Heart left ventricle (tissue), 16 donors: ENCODE measurements around the gene PDE7B. TPM values are rescaled to one million over a fixed set of nuclear protein-coding genes. Genes with fewer than 3 reads are reported as not detected.

Experiments used
- ATAC-seq, 4 donors: fragments of 200-7000 bp; cut with Tn5 transposase; one replicate each; pipeline ENCODE4 v1.9.1; 2020 to 2022; ENCODE audit warnings: moderate library complexity in 4 of 4, mild to moderate bottlenecking in 3 of 4, moderate number of reproducible peaks in 1 of 4
- DNase-seq, 5 donors: peaks; one replicate each; pipeline ENCODE4 v3.0.0-alpha.2; 2020
- H3K27ac ChIP-seq, 12 donors: fragments of 200-600 bp; sonication (generic) in 4 of 12; one replicate each; pipeline versions ENCODE4 v1.5.0 to v1.8.0; 2016 to 2022; ENCODE audit warnings: mild to moderate bottlenecking in 2 of 12
- H3K27me3 ChIP-seq, 9 donors: fragments of 200-600 bp; sonication (generic) in 2 of 9; one replicate each; pipeline versions ENCODE4 v1.5.1 to v1.8.0; 2016 to 2022; ENCODE audit warnings: mild to moderate bottlenecking in 3 of 9
- H3K36me3 ChIP-seq, 9 donors: fragments of 200-600 bp; sonication (generic) in 2 of 9; one replicate each; pipeline versions ENCODE4 v1.5.0 to v1.8.0; 2018 to 2022; ENCODE audit warnings: mild to moderate bottlenecking in 2 of 9
- H3K4me1 ChIP-seq, 12 donors: fragments of 200-600 bp; sonication (generic) in 4 of 12; one replicate each; pipeline versions ENCODE4 v1.5.0 to v1.8.0; 2016 to 2022; ENCODE audit warnings: mild to moderate bottlenecking in 3 of 12
- H3K4me3 ChIP-seq, 12 donors: fragments of 200-600 bp; sonication (generic) in 4 of 12; one replicate each; pipeline versions ENCODE4 v1.5.0 to v1.8.0; 2017 to 2022; ENCODE audit warnings: mild to moderate bottlenecking in 9 of 12, moderate library complexity in 4 of 12
- H3K9me3 ChIP-seq, 12 donors: fragments of 200-600 bp; sonication (generic) in 4 of 12; one replicate each; pipeline versions ENCODE4 v1.5.0 to v1.8.0; 2016 to 2022; ENCODE audit warnings: mild to moderate bottlenecking in 1 of 12
- POLR2A ChIP-seq, 2 donors: fragments of 450-650 bp; IDR thresholded peaks; one replicate each; pipeline ENCODE4 v1.6.1; 2017; ENCODE audit warnings: antibody characterized with exemption in 2 of 2, mild to moderate bottlenecking in 2 of 2, moderate library complexity in 2 of 2
- WGBS, 4 donors: extraction: QIAGEN DNeasy Blood & Tissue Kit in 2 of 4; methylation state at CpG; one replicate each; pipeline versions ENCODE4 v1.1.5 to v1.1.7; 2013 to 2018; 5-methylcytosine and 5-hydroxymethylcytosine counted together
- intact Hi-C, 10 donors: fragments of 100-400 bp; cut with DNase I; formaldehyde crosslinking; loops; one replicate each; pipeline versions ENCODE4 v1.11.1 to v1.14.2; 2022
- polyA plus RNA-seq, 2 donors: library from polyadenylated mRNA; stranded (reverse); fragments of 200-250 nt; gene quantifications; one replicate each; pipeline ENCODE4 v1.2.3, GENCODE V29; 2013
- total RNA-seq, 9 donors: library from RNA; depleted of rRNA in 2 of 9; stranded (reverse); fragments of >200 nt in 2 of 9; fragmentation: NEBNext Ultra II Directional in 3 of 9; extraction: Animal tissue kit (Norgen Biotek cat#: 25700) in 3 of 9; gene quantifications; one replicate each; pipeline versions ENCODE4 v1.1.0 to v1.2.4, GENCODE V29; 2016 to 2023
- TF ChIP-seq, protein P1 (sequence below), 12 donors: fragments of 200-600 bp; sonication (generic) in 4 of 12; IDR thresholded peaks; one replicate each; pipeline versions ENCODE4 v1.5.0 to v1.8.0; 2018 to 2022; ENCODE audit warnings: antibody characterized with exemption in 12 of 12, mild to moderate bottlenecking in 5 of 12
- donor health status: ischemic (EF 13 %, LVEDD 7.1; RV severe dilation, severe dysfunction).
- donor health status: healthy with polysubstance abuse.
- donor health status: DM: no; HTN: yes; CAD: no.
- donor health status: DM: no; HTN: no; CAD: no.
- donor health status: ischemic (EF 25% LVEDD 6.9; RV normal size, moderate dysfunction).
- donor health status: ischemic (EF 25% LVEDD 5.7; RV mildly dilated, moderate dysfunction).
- donor health status: healthy.
- donor health status: DM: yes; HTN: yes; CAD: no.
- donor health status: ischemic (EF 35%, LVEDD 5.7; RV mildly dilated, moderate dysfunction).
- donor health status: nonischemic (EF 11% LVEDD 7.7; RV severe dilation, severe dysfunction).
- donor health status: DM: yes; HTN: yes; CAD: no.
- donor health status: PGD.
- donor health status: ischemic (EF 29% LVEDD 5.4; RV normal size, mild dysfunction).
- donor health status: nonischemic (EF 23%, LVEDD 6.1; RV moderate dilation, normal function).

Gene PDE7B
- total and polyA plus RNA-seq, 11 donors, result 4.4 to 29.1 (median 9.0) TPM

DNA sequence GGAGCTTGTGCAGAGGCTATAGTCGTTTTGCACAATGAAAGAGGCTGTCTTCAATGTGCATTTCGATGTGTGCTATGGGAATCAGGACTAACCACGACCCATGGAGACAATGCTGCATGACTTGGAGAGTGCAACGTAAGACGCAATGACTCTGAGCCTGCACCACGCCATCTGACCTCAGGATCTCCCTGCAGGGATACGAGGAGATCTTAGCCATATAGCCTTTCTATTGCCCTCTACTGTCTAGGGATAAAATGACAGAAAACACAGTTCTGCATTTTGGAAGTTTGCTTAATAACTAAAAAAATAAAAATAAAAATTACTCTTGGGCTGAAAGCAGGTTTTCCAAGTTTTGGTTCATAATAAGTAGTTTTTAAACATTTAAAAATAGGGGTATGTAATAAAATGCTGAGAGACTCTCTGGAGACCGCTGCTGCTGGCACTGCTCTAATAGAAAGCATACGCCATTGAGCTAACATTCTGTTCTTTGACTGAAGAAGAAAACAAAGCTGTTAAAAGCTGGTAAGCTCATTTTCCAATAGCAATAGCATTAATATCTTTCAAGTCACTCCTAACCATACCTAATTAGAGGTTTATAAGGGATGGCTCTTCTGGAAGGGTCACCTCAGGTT, 87.2 kb downstream of the PDE7B start:
- 61 to 68% (median 63%) methylated on average over 9 of the region's 9 CpGs for WGBS, 4 donors

DNA sequence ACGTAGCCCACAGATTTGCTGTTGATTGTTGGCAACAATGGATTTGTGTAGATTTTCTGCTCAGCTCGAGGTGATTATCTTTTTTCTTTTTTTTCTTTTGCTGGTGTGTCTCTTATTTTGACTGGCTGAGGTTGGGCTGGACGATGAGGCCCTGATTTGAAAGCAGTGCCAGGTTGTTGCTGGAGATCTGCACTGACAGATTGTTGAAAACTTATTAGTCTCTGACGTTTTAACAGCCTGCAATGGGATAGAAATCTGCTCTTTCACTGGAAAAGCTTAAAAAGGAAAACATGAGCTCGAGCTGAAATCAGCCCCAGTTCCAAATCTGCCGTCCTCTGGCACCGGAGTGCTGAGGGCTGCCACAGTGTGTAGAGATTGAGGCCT, 87.7 kb downstream of the PDE7B start:
- no peaks in the 10 kb centered on the region for H3K27me3 ChIP-seq
- ATAC-seq (peak; percentile 13 to 58 (median 34)), DNase-seq (no peak)
- 63 to 73% (median 66%) methylated on average over 7 of the region's 7 CpGs for WGBS, 4 donors
- peak overlapping the region; percentile 39 to 90 (median 71) for H3K27ac ChIP-seq
- intact Hi-C loops, result loop anchor here in 3 of 10 donors (10.0 kb wide), 2 partner anchors 286 to 404 kb away; no protein-coding TSS in a partner anchor
- peaks cover 0 to 15% (median 0%) of the 10 kb centered on the region in 12 donors for H3K4me1 ChIP-seq
- no peaks in the 10 kb centered on the region for H3K9me3 ChIP-seq
- H3K36me3 ChIP-seq, result no peaks in the 10 kb centered on the region
- no peak for TF ChIP-seq POLR2A (IDR thresholded peaks at IDR 0.05)
- TF ChIP-seq, protein P1, sequence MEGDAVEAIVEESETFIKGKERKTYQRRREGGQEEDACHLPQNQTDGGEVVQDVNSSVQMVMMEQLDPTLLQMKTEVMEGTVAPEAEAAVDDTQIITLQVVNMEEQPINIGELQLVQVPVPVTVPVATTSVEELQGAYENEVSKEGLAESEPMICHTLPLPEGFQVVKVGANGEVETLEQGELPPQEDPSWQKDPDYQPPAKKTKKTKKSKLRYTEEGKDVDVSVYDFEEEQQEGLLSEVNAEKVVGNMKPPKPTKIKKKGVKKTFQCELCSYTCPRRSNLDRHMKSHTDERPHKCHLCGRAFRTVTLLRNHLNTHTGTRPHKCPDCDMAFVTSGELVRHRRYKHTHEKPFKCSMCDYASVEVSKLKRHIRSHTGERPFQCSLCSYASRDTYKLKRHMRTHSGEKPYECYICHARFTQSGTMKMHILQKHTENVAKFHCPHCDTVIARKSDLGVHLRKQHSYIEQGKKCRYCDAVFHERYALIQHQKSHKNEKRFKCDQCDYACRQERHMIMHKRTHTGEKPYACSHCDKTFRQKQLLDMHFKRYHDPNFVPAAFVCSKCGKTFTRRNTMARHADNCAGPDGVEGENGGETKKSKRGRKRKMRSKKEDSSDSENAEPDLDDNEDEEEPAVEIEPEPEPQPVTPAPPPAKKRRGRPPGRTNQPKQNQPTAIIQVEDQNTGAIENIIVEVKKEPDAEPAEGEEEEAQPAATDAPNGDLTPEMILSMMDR (IDR thresholded peaks at IDR 0.05), result no peak
- peak overlapping the region in 6 of 12 donors; percentile 22 to 44 (median 30) for H3K4me3 ChIP-seq

More for the DNA sequence above, 87.2 kb downstream of the PDE7B start:
- peak overlapping the region in 6 of 12 donors; percentile 22 to 44 (median 30) for H3K4me3 ChIP-seq
- no peaks in the 10 kb centered on the region for H3K9me3 ChIP-seq
- TF ChIP-seq, protein P1 (IDR thresholded peaks at IDR 0.05), result peak in 11 of 12 donors; percentile 22 to 60 (median 40)
- TF ChIP-seq POLR2A (IDR thresholded peaks at IDR 0.05), result no peak
- intact Hi-C loops, result loop anchor here in 3 of 10 donors (10.0 kb wide), 2 partner anchors 286 to 404 kb away; no protein-coding TSS in a partner anchor
- no peaks in the 10 kb centered on the region for H3K27me3 ChIP-seq
- peaks cover 0 to 15% (median 0%) of the 10 kb centered on the region in 12 donors for H3K4me1 ChIP-seq
- ATAC-seq, result peak; percentile 48 to 84 (median 72)
- H3K27ac ChIP-seq, result peak overlapping the region; percentile 39 to 90 (median 71)
- DNase-seq, result peak in 4 of 5 donors; percentile 24 to 57 (median 36)
- H3K36me3 ChIP-seq, result no peaks in the 10 kb centered on the region

DNA sequence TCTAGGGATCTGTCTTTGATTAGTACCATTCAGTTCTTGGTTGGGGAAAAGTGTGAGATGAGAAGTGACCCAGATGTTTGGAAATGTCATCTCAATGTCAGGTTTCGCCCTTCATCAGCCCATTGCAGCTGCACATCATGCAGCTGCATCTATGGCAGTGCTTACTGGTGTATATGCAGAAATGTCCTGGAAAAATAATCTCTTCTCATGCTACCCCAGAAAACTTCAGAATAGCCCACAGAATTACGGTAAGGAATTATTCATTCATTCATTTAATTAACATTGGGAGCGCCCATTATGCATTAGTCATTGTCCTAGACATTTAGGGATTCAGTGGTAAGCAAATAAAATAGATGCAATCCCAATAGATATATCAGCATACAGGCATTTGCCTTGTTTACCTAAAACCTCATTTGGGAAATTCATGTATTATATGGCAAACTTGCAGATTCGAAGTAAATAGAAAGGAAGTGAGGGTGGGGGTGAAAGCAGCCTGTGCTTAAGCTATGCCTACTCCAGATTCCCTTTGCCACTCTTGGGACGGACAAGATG, 89.2 kb downstream of the PDE7B start:
- 71 to 97% (median 87%) methylated on average over 5 of the region's 5 CpGs for WGBS, 4 donors
- peaks cover 0 to 15% (median 0%) of the 10 kb centered on the region in 12 donors for H3K4me1 ChIP-seq
- ATAC-seq, result no peak
- no peaks in the 10 kb centered on the region for H3K9me3 ChIP-seq
- TF ChIP-seq, protein P1 (IDR thresholded peaks at IDR 0.05), result no peak
- no peak for TF ChIP-seq POLR2A (IDR thresholded peaks at IDR 0.05)
- intact Hi-C loops, result loop anchor here in 2 of 10 donors (10.0 kb wide), 2 partner anchors 284 to 396 kb away; no protein-coding TSS in a partner anchor
- H3K27me3 ChIP-seq, result no peaks in the 10 kb centered on the region
- no peak overlapping the region for H3K27ac ChIP-seq
- no peaks in the 10 kb centered on the region for H3K36me3 ChIP-seq
- no peak for DNase-seq
- no peak overlapping the region for H3K4me3 ChIP-seq
